ENCODE results near the gene KCNF1. TPM values are rescaled to one million over a fixed set of nuclear protein-coding genes. Genes with fewer than 3 reads are reported as not detected.

KCNF1 gene
- polyA plus RNA-seq, 3 donors from 2014 or later = not detected

DNA sequence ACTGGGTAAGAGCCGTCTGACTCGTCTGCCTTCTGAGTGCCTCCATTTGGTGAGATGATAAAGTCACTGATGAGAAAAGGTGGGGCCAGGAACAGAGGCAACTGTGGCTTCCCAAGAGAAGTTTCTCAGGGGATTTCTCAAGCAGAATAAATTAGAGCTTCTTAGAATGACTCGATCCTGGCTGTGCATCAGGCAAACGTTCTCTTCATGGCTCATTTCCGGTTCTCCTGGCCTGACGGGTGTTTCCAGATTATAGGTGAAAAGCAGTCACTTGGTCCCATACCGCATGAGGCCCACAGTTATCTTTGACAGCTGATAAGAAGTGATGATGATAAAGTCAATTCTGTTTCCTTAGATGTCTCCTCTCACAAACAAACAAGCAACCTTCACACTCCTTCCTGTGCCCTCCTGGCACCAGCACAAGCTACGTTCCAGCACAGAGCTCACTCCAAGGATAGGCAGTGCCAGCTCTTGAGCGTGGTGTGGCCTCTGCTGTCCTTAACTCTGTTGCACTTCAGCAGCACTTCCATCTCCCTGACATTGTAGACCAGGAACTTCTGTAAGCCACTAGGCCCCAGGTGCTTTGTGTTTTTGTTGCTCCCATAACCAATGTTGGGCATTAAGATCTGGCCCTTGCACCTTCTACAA lies 37.8 kb upstream of the KCNF1 start:
- Mint-ChIP-seq H3K27ac (no peak overlapping the region), H3K4me1 (no peaks in the 10 kb centered on the region)

DNA sequence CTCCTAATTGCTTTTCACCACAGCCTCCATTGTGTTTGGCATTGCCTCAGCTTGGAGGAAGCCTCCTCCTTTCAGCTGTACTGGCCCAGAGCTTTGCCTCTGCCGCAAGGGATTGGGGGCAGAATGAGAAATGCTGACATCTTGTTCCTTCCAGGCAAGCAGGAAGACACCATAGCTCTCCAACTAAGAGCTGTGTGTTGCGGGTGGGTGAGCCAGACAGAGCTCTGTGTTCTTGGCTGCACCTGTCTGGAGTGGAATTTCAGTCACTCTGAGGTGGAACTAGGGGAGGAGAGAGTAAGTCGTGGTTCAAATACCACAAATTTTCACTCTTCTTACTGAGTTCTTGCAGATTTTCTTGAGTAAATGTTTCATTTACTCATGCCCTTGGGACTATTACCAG lies 36.6 kb upstream of the KCNF1 start:
- DNase-seq = no peak
- Mint-ChIP-seq H3K27ac (no peak overlapping the region), H3K4me1 (no peaks in the 10 kb centered on the region), H3K36me3 (peaks cover 0 to 5% (median 3%) of the 10 kb centered on the region in 3 donors), H3K4me3 (no peak overlapping the region), H3K27me3 (ENCODE audit: low read depth in 3 of 3) (peaks cover 0 to 16% (median 2%) of the 10 kb centered on the region in 3 donors), H3K9me3 (peaks cover 0 to 7% (median 4%) of the 10 kb centered on the region in 6 donors)

More for the DNA sequence above, 37.8 kb upstream of the KCNF1 start:
- DNase-seq = no peak
- Mint-ChIP-seq H3K9me3 (peaks cover 0 to 7% (median 4%) of the 10 kb centered on the region in 6 donors), H3K27me3 (ENCODE audit: low read depth in 3 of 3) (peaks cover 0 to 17% (median 2%) of the 10 kb centered on the region in 3 donors), H3K36me3 (peaks cover 0 to 5% (median 3%) of the 10 kb centered on the region in 3 donors), H3K4me3 (no peak overlapping the region)

DNA sequence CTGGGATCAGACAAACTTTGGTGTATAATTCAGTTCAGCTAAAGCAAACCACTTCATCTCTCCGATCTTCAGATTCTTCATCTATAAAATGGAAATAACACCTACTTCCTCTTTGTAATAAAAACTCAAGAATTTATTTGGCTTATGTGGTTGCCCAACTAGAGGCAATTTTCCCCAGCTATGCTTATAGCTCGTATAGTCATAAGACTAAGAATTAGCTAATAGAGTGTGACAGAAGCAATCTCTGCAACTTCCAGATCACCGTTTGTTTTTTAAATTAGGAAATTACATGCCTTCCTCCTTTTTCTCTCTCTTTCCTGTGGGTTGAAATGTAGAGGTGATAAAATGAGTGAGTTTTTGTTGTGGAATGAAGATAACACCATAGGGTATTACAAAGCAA lies 35.3 kb upstream of the KCNF1 start:
- Mint-ChIP-seq H3K27ac (no peak overlapping the region), H3K4me3 (no peak overlapping the region), H3K36me3 (peaks cover 0 to 5% (median 3%) of the 10 kb centered on the region in 3 donors), H3K4me1 (no peaks in the 10 kb centered on the region), H3K27me3 (ENCODE audit: low read depth in 3 of 3) (peaks cover 0 to 13% (median 2%) of the 10 kb centered on the region in 3 donors), H3K9me3 (peaks cover 0 to 7% (median 4%) of the 10 kb centered on the region in 6 donors)
- no peak for DNase-seq

DNA sequence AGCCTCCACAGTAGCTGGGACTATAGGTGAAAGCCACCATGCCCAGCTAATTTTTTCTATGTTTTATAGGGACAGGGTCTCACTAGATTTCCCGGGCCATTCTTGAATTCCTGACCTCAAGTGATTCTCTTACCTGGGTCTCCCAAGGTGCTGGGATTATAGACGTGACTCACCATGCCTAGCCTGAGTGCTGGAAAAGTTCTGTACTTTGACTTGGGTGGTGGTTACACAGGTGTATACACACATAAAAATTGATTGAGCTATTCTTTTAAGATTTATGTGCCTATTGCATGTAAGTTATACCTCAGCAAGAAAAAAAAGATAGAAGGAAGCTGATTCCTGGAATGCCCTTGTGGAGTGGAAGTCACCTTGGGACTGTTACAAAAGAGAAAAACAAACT lies 34.8 kb upstream of the KCNF1 start:
- Mint-ChIP-seq H3K4me3 (no peak overlapping the region), H3K9me3 (peaks cover 0 to 7% (median 4%) of the 10 kb centered on the region in 6 donors), H3K27ac (no peak overlapping the region), H3K4me1 (no peaks in the 10 kb centered on the region), H3K36me3 (peaks cover 0 to 4% (median 3%) of the 10 kb centered on the region in 3 donors), H3K27me3 (ENCODE audit: low read depth in 3 of 3) (peaks cover 0 to 13% (median 2%) of the 10 kb centered on the region in 3 donors)
- no peak for DNase-seq

DNA sequence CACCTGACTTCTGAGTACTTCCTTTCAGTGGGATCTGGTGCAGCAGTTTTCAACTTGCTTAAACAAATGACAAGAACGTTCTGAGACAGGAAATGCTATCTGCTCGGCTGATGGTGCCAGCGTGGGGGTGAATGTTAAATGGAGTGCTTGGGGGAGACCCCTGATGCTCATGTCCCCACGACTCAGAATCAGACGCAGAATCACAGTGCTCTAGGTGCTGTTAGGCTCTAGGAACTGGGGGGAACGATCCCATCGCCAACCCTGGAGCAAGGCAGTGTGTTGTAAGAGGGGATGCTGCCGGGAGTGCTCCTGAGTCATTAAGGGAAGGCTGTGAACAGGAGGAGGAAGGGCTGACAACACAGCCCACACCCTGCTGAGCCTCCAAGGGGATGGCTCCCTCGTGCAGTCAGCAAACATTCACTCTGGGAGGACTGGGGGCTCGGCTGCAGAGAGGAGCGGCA lies 34.1 kb upstream of the KCNF1 start:
- H3K27ac Mint-ChIP-seq = no peak overlapping the region
- DNase-seq = no peak
- H3K4me3 Mint-ChIP-seq = no peak overlapping the region
- H3K4me1 Mint-ChIP-seq = no peaks in the 10 kb centered on the region
- H3K27me3 Mint-ChIP-seq (ENCODE audit: low read depth in 3 of 3) = peaks cover 0 to 13% (median 2%) of the 10 kb centered on the region in 3 donors
- H3K36me3 Mint-ChIP-seq = peaks cover 0 to 3% (median 0%) of the 10 kb centered on the region in 3 donors
- H3K9me3 Mint-ChIP-seq = peaks cover 0 to 1% (median 0%) of the 10 kb centered on the region in 6 donors

DNA sequence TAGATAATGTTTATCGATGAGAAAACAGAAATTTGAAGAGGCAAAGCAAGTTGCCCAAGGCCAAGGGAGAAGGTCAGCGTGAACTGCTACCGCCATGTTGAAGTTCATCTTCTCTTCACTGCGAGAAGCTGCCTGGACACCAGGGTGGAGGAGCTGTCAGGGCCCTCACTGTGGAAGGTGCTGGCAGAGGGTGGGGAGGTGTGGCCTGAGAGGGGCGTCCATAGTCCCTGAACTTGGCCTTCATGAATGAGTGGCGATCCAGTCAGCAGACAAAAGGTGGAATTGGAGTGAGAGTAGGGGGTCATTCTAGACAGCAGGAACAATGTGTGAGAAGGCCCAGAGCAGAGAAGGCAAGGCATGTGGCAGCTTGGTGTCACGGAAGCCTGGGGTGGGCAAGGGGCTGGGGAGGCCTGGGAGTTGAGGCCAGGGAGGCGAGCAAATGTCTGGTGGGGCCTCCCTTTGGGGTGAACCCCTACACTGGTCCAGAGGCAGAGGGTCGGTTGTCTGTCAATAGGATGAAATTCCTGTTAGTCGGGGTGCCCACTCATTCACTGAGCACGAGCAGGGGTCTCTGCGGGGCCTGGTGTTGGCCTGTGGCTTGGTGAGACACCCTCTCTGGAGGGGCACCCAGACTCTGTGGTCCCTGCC lies 33.3 kb upstream of the KCNF1 start:
- no peaks in the 10 kb centered on the region for H3K9me3 Mint-ChIP-seq
- no peaks in the 10 kb centered on the region for H3K36me3 Mint-ChIP-seq
- H3K27ac Mint-ChIP-seq = no peak overlapping the region
- H3K27me3 Mint-ChIP-seq (ENCODE audit: low read depth in 3 of 3) = peaks cover 0 to 13% (median 2%) of the 10 kb centered on the region in 3 donors
- no peaks in the 10 kb centered on the region for H3K4me1 Mint-ChIP-seq
- DNase-seq = no peak
- H3K4me3 Mint-ChIP-seq = no peak overlapping the region

DNA sequence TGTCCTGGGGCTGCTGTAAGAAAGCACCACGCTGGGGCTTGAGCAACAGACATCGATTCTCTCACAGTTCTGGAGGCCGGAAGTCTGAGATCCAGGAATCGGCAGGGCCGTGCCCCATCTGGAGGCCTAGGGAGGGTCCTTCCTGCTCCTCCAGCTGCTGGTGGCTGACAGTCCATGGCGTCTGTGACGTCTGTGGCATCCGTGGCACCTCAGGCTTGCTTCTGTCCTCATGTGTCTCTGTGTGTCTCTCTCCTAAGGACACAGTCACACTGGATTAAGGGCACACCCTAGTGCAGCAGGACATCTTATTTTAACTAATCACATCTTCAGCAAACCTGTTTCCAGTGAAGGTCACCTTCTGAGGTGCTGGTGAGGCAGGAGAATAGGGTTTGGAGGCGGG lies 32.6 kb upstream of the KCNF1 start:
- Mint-ChIP-seq H3K27me3 (ENCODE audit: low read depth in 3 of 3) (peaks cover 0 to 9% (median 2%) of the 10 kb centered on the region in 3 donors), H3K4me3 (peak overlapping the region in 1 of 5 donors; percentile 13), H3K36me3 (no peaks in the 10 kb centered on the region), H3K4me1 (no peaks in the 10 kb centered on the region), H3K27ac (peak overlapping the region in 1 of 6 donors; percentile 99), H3K9me3 (no peaks in the 10 kb centered on the region)
- DNase-seq = no peak

DNA sequence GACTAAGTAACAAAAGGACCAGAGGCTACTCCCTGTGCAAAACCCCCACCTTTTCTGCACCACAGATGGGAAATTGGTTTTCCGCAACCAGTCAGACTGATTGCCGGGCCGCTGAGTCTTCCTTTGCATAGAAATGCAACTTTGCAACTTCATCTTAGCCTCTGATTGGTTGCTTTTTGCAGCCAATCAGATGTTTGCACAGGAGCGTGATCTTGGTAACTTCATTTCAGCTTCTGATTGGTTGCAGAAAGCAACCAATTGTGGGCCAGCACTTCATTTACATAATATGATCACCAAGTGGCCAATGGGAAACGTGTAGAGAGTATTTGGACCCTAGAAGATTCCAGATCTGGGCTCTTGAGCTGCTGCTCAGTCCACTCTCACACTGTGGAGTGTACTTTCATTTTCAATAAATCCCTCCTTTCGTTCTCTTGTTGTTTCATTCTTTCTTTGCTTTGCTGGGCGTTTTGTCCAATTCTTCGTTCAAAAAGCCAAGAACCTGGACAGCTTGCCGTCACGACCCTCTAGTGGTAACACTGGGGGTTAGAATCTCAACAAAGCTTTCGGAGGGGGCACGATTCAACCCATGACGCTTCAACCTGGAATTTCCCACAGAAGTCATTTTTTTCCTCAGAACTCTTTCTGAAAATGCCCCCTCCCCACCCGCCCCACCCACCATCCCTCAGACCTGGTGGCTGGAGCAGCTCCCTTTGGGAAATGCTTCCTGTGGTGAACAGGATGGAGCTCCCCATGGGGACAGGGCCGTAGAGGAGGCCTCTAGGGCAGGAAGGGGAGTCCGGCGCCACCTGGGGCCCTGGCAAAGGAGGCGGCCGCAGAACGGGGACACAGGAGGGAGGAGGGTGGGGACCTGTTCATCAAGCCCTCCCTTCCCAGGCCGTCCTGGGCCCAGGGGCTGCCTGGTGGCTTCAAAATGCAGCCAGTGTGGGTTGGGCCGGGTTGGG lies 31.8 kb upstream of the KCNF1 start:
- Mint-ChIP-seq H3K9me3 (no peaks in the 10 kb centered on the region), H3K36me3 (no peaks in the 10 kb centered on the region), H3K27ac (peak overlapping the region in 2 of 6 donors; percentile 86 to 99), H3K27me3 (ENCODE audit: low read depth in 3 of 3) (peaks cover 0 to 7% (median 2%) of the 10 kb centered on the region in 3 donors), H3K4me1 (no peaks in the 10 kb centered on the region), H3K4me3 (peak overlapping the region in 2 of 5 donors; percentile 88 to 89)
- DNase-seq = peak in 1 of 3 donors; percentile 18

DNA sequence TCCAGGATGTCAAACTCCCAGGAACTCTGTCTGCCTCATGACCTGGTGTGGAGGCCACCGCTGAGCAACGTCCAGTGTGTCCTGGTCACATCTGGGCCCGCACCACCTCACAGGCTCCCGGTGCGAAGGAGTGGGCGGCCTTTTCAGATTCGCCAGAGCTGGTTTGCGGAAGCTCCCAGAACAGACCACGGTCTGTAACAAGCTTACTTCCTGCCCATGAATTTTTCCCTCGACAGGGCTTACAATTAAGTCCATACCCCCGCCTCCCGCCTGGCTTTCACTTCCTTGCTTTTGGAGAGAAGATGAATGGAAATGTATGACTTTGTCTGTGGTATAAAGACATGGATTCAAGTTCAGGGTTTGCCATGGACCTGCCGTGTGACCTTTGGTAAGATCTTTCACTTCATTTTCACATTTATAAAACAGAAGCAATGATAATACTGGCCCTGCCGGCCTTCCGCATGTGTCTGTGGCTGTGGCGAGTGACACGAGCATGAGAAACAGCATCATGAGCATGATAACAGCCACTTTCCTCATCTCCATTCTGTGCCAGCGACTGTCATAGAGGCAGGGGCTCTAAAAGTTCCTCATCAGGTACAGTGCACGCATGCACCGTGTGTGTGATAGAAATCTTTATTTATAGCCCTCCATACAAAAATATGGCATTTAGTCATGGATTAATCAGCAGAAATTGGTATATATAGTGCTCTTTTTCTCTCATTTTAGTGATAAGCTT lies 31.0 kb upstream of the KCNF1 start:
- peak in 1 of 3 donors; percentile 59 for DNase-seq
- H3K27ac Mint-ChIP-seq = peak overlapping the region in 2 of 6 donors; percentile 86 to 99
- no peaks in the 10 kb centered on the region for H3K4me1 Mint-ChIP-seq
- no peaks in the 10 kb centered on the region for H3K9me3 Mint-ChIP-seq
- H3K4me3 Mint-ChIP-seq = peak overlapping the region in 2 of 5 donors; percentile 88 to 89
- H3K36me3 Mint-ChIP-seq = no peaks in the 10 kb centered on the region
- H3K27me3 Mint-ChIP-seq (ENCODE audit: low read depth in 3 of 3) = peaks cover 0 to 2% (median 0%) of the 10 kb centered on the region in 3 donors

DNA sequence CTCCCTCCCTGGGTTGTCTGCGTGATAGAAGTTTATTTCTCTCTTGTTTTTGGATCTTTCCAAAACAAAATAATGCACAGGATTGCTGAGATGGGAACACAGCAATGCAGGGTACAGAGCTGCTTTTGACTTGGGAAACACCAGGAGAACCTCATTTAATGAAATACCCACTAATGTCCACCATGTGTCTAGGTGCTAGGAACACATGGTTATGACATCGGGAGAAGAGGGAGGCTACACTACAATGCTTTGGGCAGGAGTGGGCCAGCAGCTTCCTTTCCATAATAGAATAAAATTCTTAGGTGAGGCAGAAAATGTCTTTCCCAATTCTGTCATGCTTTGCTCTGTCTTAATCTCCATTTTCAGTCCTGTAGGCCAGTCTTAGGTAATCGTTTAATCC lies 29.2 kb upstream of the KCNF1 start:
- Mint-ChIP-seq H3K27me3 (ENCODE audit: low read depth in 3 of 3) (peaks cover 0 to 5% (median 0%) of the 10 kb centered on the region in 3 donors), H3K27ac (peak overlapping the region in 2 of 6 donors; percentile 86 to 90), H3K4me1 (no peaks in the 10 kb centered on the region), H3K4me3 (peak overlapping the region in 1 of 5 donors; percentile 55), H3K9me3 (no peaks in the 10 kb centered on the region), H3K36me3 (no peaks in the 10 kb centered on the region)
- DNase-seq = no peak

DNA sequence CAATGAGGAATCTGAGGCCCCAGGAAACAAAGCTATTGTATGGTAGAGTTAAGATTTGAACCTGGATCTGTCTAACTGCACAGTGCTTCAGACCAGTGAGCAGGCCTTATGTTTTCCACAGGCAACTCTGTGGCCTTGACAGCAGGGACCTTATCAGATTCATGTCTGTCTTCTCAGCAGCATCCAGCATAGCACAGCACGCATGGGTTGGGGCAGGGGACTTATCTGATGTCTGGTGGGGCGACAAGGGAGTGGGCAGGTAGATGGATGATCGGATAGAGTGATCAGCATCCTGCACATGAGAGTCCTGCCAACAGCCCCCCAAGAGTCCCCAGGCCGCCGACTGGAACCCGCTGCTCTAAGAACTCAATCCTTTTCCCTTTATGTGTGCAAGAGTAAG lies 28.7 kb upstream of the KCNF1 start:
- DNase-seq = no peak
- Mint-ChIP-seq H3K36me3 (no peaks in the 10 kb centered on the region), H3K4me3 (peak overlapping the region in 1 of 5 donors; percentile 11), H3K9me3 (no peaks in the 10 kb centered on the region), H3K4me1 (no peaks in the 10 kb centered on the region), H3K27me3 (ENCODE audit: low read depth in 3 of 3) (peaks cover 0 to 5% (median 0%) of the 10 kb centered on the region in 3 donors), H3K27ac (peak overlapping the region in 1 of 6 donors; percentile 90)

DNA sequence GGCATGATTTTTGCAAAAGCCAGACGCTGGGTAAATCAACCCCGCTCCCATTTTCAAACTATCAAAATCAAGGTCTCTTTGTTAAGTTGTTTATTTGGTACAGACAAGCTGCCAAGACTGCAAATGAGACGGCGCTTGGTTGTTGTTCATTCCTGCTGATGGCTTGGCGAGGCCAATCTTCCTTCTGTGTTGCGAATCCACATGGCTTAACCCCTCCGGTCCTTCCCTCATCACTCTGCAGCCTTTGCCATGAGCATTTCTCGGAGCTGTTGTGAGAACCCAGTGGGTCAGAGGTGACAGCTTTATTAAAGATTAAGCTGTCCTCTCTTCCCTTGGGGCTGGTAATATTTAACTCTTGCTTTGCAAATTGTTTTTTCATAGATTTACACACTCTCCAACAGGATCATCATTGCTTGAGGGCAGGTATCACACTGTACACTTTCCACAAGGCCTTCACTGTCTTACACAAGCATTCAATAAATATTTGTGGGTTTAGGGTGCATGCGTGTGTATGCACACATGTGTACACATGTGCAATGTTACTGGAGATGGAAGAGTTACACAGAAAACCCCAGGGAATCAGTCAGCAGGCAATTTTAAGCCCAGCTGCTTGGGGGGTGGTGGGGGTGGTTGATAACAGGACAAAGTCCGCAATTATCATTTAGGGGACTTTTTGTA lies 27.8 kb upstream of the KCNF1 start:
- Mint-ChIP-seq H3K27ac (peak overlapping the region in 2 of 6 donors; percentile 61 to 90), H3K4me3 (peak overlapping the region in 2 of 5 donors; percentile 61 to 81)

More for the DNA sequence above, 27.8 kb upstream of the KCNF1 start:
- Mint-ChIP-seq H3K9me3 (no peaks in the 10 kb centered on the region), H3K36me3 (no peaks in the 10 kb centered on the region), H3K4me1 (no peaks in the 10 kb centered on the region), H3K27me3 (ENCODE audit: low read depth in 3 of 3) (peaks cover 0 to 3% (median 0%) of the 10 kb centered on the region in 3 donors)
- DNase-seq = no peak
